22Rv1 (cell line): Measurements from ENCODE around the gene ZMYM3.

Source experiments
- ZFX ChIP-seq: fragments of 450-650 bp; IDR thresholded peaks from 2 replicates; pipeline ENCODE4 v1.6.1; 2017; ENCODE audit warnings: antibody characterized with exemption, borderline replicate concordance
- TF ChIP-seq, protein P1 (sequence below): fragments of 450-650 bp; IDR thresholded peaks from 2 replicates; pipeline ENCODE4 v1.5.1; 2017; ENCODE audit warnings: mild to moderate bottlenecking

DNA sequence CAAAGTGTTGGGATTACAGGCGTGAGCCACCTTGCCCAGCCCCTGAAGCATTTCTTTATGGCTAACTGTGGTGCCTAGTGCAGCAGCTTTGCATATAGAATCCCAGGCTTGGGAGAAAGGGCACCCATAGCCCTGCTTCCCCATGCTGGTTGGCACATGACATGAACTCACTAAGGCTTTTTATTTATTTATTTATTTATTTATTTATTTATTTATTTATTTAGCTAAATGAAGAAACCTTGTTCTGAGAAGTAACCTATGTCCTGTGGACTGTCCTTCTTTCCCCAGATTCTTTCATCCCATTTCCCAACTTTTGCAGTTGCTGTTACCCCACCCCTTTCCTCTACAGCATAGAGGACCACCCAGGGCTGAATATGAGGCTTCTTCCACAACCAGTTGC lies 32.8 kb downstream of the ZMYM3 start:
- TF ChIP-seq, protein P1, sequence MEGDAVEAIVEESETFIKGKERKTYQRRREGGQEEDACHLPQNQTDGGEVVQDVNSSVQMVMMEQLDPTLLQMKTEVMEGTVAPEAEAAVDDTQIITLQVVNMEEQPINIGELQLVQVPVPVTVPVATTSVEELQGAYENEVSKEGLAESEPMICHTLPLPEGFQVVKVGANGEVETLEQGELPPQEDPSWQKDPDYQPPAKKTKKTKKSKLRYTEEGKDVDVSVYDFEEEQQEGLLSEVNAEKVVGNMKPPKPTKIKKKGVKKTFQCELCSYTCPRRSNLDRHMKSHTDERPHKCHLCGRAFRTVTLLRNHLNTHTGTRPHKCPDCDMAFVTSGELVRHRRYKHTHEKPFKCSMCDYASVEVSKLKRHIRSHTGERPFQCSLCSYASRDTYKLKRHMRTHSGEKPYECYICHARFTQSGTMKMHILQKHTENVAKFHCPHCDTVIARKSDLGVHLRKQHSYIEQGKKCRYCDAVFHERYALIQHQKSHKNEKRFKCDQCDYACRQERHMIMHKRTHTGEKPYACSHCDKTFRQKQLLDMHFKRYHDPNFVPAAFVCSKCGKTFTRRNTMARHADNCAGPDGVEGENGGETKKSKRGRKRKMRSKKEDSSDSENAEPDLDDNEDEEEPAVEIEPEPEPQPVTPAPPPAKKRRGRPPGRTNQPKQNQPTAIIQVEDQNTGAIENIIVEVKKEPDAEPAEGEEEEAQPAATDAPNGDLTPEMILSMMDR = no peak
- no peak for TF ChIP-seq ZFX
